K562 (cell line): ENCODE measurements around the gene ARHGEF1. TPM values are rescaled to one million over a fixed set of nuclear protein-coding genes. Genes with fewer than 3 reads are reported as not detected.
"Not testable (repeated sequence)": the region's sequence is repeated elsewhere in the genome, so short reads cannot be mapped to it uniquely, and the experiment has no call there.

Experiments
- ATAC-seq: fragments of 200-7000 bp; cut with Tn5 transposase; 3 replicates; pipeline ENCODE4 v1.9.1; 2020; ENCODE audit warnings: moderate library complexity
- BruUV-seq: library from RNA; stranded (reverse); fragments of 400-500 nt; replicated peaks from 2 replicates; lab custom pipeline; 2021; lab: Mats Ljungman, UMichigan
- CTCF ChIA-PET: fragments of 300-600 bp; formaldehyde crosslinking; extraction: SDS; loops from one replicate; lab custom pipeline; 2021; ENCODE audit warnings: low intra/inter-chr PET ratio; lab: Yijun Ruan, JAX
- POLR2A ChIA-PET: fragments of 300-600, 350-650 bp; sonication (Branson Sonifier 250); formaldehyde crosslinking; extraction: SDS; loops from one replicate; lab custom pipeline; 2021; ENCODE audit warnings: antibody characterized with exemption, inconsistent platforms; lab: Yijun Ruan, JAX
- DNase-seq, 4 experiments: peaks; one replicate each; pipeline versions ENCODE4 v3.0.0 to v3.0.0-alpha.2; 2011 to 2018; ENCODE audit warnings: low spot score in 3 of 4, mixed read lengths in 3 of 4; ENCODE audit errors: extremely low read depth in 1 of 4
- FAIRE-seq: peaks from 2 replicates; lab custom pipeline; 2011; peaks lifted over from hg19 to GRCh38; lab: Jason Lieb, UNC
- H2AFZ ChIP-seq: 2 replicates; pipeline ENCODE4 v1.6.0; 2011; ENCODE audit warnings: low read depth, low read length, control low read depth, inconsistent platforms
- H3K27ac ChIP-seq: fragments of 200-600 bp; 3 replicates; pipeline ENCODE4 v1.8.0; 2011; ENCODE audit warnings: low read depth, mild to moderate bottlenecking, control low read depth, inconsistent platforms, low read length, moderate library complexity, mixed read lengths; ENCODE audit errors: extremely low read depth
- H3K27me3 ChIP-seq, 2 experiments: fragments of 300-600 bp in 1 of 2; 2 replicates in 1 of 2; 3 replicates in 1 of 2; pipeline versions ENCODE4 v1.6.0 to v1.8.0; 2011; ENCODE audit warnings: inconsistent platforms in 2 of 2, low read length in 2 of 2, mild to moderate bottlenecking in 1 of 2, mixed read lengths in 1 of 2, moderate library complexity in 1 of 2; ENCODE audit not compliant: control insufficient read depth in 2 of 2, insufficient read depth in 2 of 2
- H3K36me3 ChIP-seq: fragments of 300-600 bp; 3 replicates; pipeline ENCODE4 v1.8.0; 2011; ENCODE audit warnings: mild to moderate bottlenecking, low read length, inconsistent platforms; ENCODE audit not compliant: control insufficient read depth, insufficient read depth
- H3K4me1 ChIP-seq, 2 experiments: fragments of 200-600 bp in 1 of 2; replicated peaks in 1 of 2; 2 replicates in 1 of 2; 3 replicates in 1 of 2; pipeline versions ENCODE4 v1.5.1 to v1.8.0; 2011; ENCODE audit warnings: inconsistent platforms in 2 of 2, low read length in 2 of 2, mild to moderate bottlenecking in 1 of 2, mixed read lengths in 1 of 2, moderate library complexity in 1 of 2; ENCODE audit not compliant: control insufficient read depth in 2 of 2, insufficient read depth in 2 of 2
- H3K4me2 ChIP-seq: 2 replicates; pipeline ENCODE4 v1.6.1; 2011; ENCODE audit warnings: low read length, control low read depth, inconsistent platforms, mixed read lengths; ENCODE audit not compliant: insufficient read depth
- H3K4me3 ChIP-seq: fragments of 200-600 bp; sonication (generic), shearing (Covaris generic); 2 replicates; pipeline ENCODE4 v1.5.1; 2016; ENCODE audit warnings: control low read depth, inconsistent platforms
- H3K79me2 ChIP-seq: fragments of 200-600 bp; 3 replicates; pipeline ENCODE4 v1.8.0; 2011; ENCODE audit warnings: low read length, inconsistent platforms; ENCODE audit not compliant: control insufficient read depth, insufficient read depth
- H3K9ac ChIP-seq, 2 experiments: 2 replicates each; pipeline versions ENCODE4 v1.6.0 to v1.6.1; 2011; ENCODE audit warnings: low read depth in 2 of 2, low read length in 2 of 2, control low read depth in 1 of 2, inconsistent platforms in 1 of 2, mild to moderate bottlenecking in 1 of 2, mixed read lengths in 1 of 2; ENCODE audit not compliant: insufficient read depth in 1 of 2
- H3K9me1 ChIP-seq: one replicate; pipeline ENCODE4 v1.6.0; 2011; ENCODE audit warnings: inconsistent platforms, mild to moderate bottlenecking, low read length, moderate library complexity; ENCODE audit not compliant: control insufficient read depth, insufficient read depth
- H3K9me3 ChIP-seq: replicated peaks from 2 replicates; pipeline ENCODE4 v1.5.1; 2011; ENCODE audit warnings: low read depth, low read length, inconsistent platforms; ENCODE audit not compliant: control insufficient read depth, insufficient read depth
- H4K20me1 ChIP-seq: replicated peaks from 2 replicates; pipeline ENCODE4 v1.6.1; 2011; ENCODE audit warnings: low read length, inconsistent platforms, mixed read lengths; ENCODE audit not compliant: control insufficient read depth, insufficient read depth
- ATF1 ChIP-seq, 2 experiments: fragments of 450-650 bp in 1 of 2; IDR thresholded peaks; 2 replicates each; pipeline ENCODE4 v1.6.1; 2016; ENCODE audit warnings: missing compliant biosample characterization in 1 of 2, missing genetic modification characterization in 1 of 2
- WGBS: fragments of 100-300 bp; shearing (Covaris generic); methylation state at CpG from one replicate; pipeline ENCODE4 v1.1.6; 2016; ENCODE audit warnings: low coverage, mixed read lengths; ENCODE audit not compliant: insufficient coverage; ENCODE audit errors: missing lambda C conversion rate; 5-methylcytosine and 5-hydroxymethylcytosine counted together
- in situ Hi-C: fragments of 300-500 bp; cut with MboI; formaldehyde crosslinking; loops from 4 replicates; pipeline ENCODE4 v1.15.0; 2018; ENCODE audit warnings: inconsistent platforms, mixed read lengths
- intact Hi-C: fragments of 100-400 bp; cut with micrococcal nuclease; formaldehyde crosslinking; loops from 2 replicates; pipeline ENCODE4 v1.14.2; 2022
- polyA plus RNA-seq, 8 experiments: library from polyadenylated mRNA; depleted of rRNA in 4 of 8; stranded (reverse) in 5 of 8; unstranded in 3 of 8; fragments of >200 nt; fragmentation: Nextera tagmentation in 2 of 8; fragmentation: Illumina TruSeq in 1 of 8; extraction: Ambion mirVana in 2 of 8; extraction: Trizol in 1 of 8; gene quantifications; 2 replicates each; pipeline versions ENCODE4 v1.2.1 to v1.2.3, GENCODE V29; 2011 to 2014; ENCODE audit warnings: inconsistent platforms in 1 of 8, missing spikeins in 1 of 8
- total RNA-seq, 7 experiments: library from RNA; depleted of rRNA in 6 of 7; stranded (reverse); fragments of >200 nt in 6 of 7; fragmentation: Illumina TruSeq in 2 of 7; extraction: Trizol in 2 of 7; gene quantifications; 2 replicates each; pipeline versions ENCODE4 v1.2.1 to v1.2.3, GENCODE V29; 2011 to 2021; ENCODE audit warnings: low replicate concordance in 1 of 7
- TF ChIP-seq, protein P1 (sequence below): fragments of 450-650 bp; formaldehyde crosslinking; IDR thresholded peaks from 2 replicates; pipeline ENCODE4 v1.4.0; 2022; ENCODE audit warnings: missing genetic modification characterization

The ARHGEF1 gene
- total and polyA plus RNA-seq, 9 of the 15 experiments (the other 6 are each of a cell fraction or from before 2014, with no cell fraction given), result 1.9 to 149 (median 29.8) TPM

DNA sequence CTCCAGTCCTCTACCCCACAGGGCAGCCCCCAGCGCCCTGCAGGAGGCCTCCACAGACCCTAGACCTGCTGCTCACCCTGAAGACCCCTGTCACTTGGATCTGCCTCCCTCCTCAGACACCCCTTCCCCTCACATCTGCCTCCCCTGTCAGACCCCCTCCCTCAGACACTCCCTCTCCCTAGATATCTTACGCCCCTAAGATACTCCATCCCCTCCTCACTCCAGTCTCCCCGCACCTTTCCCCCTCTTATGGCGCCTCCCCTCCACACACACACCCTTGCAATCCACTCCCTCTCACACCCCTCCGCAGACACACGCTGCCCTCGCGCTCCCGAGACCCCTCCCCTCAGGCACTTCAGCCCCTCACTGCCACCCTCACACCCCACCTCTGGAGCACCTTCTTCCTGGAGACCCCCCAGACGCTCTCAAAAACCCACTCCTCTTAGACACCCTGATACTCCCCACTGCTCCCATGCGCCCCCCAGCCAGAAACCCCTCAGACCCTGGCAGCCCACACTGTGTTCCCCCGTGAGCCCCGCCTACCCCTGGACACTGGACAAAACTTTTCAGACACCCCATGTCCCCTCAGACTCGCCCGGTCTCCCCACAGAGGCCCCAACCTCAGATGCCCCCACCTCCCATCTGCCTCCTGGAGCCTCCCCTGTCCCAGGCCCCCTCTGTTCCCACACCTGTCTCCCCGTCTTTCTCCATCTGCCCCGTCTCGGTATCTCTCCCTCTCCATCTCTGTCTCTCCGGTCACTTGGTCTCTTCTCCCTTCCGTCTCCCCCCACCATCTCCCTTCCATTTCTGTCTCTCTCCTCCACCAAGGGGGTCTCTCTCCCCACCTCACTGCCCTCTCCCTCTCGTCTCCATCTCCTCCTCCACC lies 30.8 kb downstream of the ARHGEF1 start:
- FAIRE-seq (no peak), DNase-seq (no peak), ATAC-seq (no peak)
- 5% methylated on average over 17 of the region's 21 CpGs for WGBS
- no peaks in the 10 kb centered on the region for H3K36me3 ChIP-seq
- H3K9ac ChIP-seq, result no peak overlapping the region
- no peaks in the 10 kb centered on the region for H3K79me2 ChIP-seq
- peaks cover 29% of the 10 kb centered on the region; the same call in 1 of the 2 replicates for H4K20me1 ChIP-seq
- H3K4me2 ChIP-seq, result no peak overlapping the region
- no peaks in the 10 kb centered on the region for H3K9me1 ChIP-seq
- peaks cover 32 to 67% of the 10 kb centered on the region in 2 experiments for H3K27me3 ChIP-seq
- no peak overlapping the region for H3K27ac ChIP-seq
- in situ Hi-C loops (no loop called here), intact Hi-C loops (no loop called here)
- no peaks in the 10 kb centered on the region for H3K9me3 ChIP-seq
- H3K4me1 ChIP-seq, result peaks cover 0 to 26% of the 10 kb centered on the region in 2 experiments; a peak in 2 of 5 replicates
- ChIA-PET CTCF (no interaction called here), POLR2A (no interaction called here)
- TF ChIP-seq, protein P1, sequence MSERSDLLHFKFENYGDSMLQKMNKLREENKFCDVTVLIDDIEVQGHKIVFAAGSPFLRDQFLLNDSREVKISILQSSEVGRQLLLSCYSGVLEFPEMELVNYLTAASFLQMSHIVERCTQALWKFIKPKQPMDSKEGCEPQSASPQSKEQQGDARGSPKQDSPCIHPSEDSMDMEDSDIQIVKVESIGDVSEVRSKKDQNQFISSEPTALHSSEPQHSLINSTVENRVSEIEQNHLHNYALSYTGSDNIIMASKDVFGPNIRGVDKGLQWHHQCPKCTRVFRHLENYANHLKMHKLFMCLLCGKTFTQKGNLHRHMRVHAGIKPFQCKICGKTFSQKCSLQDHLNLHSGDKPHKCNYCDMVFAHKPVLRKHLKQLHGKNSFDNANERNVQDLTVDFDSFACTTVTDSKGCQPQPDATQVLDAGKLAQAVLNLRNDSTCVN (CRISPR knock-in tag), result 0 out of 2 replicates have a peak, but pooled peaks have one; percentile 33
- TF ChIP-seq ATF1 (CRISPR knock-in tag; IDR thresholded peaks at IDR 0.05) (no peak), ATF1 (tag; IDR thresholded peaks at IDR 0.05) (no peak)
- no TSS peak for BruUV-seq
- no peak overlapping the region for H3K4me3 ChIP-seq
- H2AFZ ChIP-seq, result no peak overlapping the region

DNA sequence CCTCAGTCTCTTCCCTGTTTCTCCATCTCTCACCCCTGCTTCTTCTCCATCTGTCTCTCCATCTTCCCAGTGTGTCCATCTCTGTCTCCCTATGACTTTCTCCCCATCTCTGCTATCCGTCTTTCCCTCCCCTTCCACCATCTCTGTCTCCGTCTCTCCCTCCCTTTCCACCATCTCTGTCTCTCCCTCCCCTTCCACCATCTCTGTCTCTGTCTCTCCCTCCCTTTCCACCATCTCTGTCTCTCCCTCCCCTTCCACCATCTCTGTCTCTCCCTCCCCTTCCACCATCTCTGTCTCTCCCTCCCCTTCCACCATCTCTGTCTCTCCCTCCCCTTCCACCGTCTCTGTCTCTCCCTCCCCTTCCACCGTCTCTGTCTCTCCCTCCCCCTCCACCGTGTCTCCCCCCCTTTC lies 31.4 kb downstream of the ARHGEF1 start:
- H3K36me3 ChIP-seq, intact Hi-C loops, H3K9me3 ChIP-seq, BruUV-seq, POLR2A ChIA-PET, DNase-seq, ATAC-seq, H3K4me3 ChIP-seq, H3K9me1 ChIP-seq, CTCF ChIA-PET, H3K27ac ChIP-seq, H3K4me2 ChIP-seq, H3K9ac ChIP-seq, H2AFZ ChIP-seq, FAIRE-seq, H3K79me2 ChIP-seq, in situ Hi-C loops: not testable (repeated sequence)
- H3K4me1 ChIP-seq, result peaks cover 0 to 26% of the 10 kb centered on the region in 2 experiments; a peak in 2 of 5 replicates
- H3K27me3 ChIP-seq, result peaks cover 32 to 67% of the 10 kb centered on the region in 2 experiments
- H4K20me1 ChIP-seq, result peaks cover 29% of the 10 kb centered on the region; the same call in 1 of the 2 replicates
- WGBS, result no CpG with 5 or more reads among the region's 5 CpGs
